ENCODE results near the gene MAPK7.

MAPK7 gene

DNA sequence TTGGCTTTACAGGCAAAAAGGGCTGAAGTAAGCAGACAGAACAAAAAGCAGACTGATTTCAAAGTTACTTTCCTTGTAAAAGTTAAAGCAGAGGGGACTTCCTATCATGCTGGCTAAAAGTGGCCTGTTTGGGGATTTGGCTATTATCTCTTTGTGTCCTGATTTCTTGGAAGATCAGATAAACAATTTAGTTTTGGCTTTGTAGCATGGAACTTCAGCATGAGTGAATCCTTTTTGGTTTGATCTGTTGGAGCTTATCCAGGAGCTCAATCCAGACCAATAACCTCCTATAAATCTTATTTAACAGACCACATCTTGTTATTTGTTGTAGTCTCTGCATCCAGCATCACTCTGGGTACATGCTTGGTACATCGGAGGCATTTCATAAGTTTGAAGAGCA is 23.9 kb downstream of the MAPK7 start:
- DNase-seq: no peak

DNA sequence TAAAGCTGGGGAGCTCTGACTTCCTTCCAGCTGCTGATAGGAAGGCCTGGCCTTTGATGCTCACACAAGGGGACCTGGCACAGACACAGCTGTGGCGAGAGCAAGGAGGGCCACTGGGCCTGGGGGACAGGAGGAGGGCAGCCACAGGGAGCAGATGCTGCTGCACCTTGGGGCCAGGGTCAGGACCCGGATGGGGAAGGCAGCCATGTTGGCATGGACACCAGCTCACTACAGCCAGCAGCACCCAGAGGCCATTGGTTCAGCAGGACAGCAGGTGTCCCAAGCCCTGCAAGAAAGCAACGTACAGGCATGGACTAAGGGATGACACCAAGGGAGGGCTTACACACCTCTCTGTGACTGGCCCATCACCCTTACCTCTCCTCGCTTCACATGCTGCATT is 24.7 kb downstream of the MAPK7 start:
- no peak for DNase-seq

DNA sequence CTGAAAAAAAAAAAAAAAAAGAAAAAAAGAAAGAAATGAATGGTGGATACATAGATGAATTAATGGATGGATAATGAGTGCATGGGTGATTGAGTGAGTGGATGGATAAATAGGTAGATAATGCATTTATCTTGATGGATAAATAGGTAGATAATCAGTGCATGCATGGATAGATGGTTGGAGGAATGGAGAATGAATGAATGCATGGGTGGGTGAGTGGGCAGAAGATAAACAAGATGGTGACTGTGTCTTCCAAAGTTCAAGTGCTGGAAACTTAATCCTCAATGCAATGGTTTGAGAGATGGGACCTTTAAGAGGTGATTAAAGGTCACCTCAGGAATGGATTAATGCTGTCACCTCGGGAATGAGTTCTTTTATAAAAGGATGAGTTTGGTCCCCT is 26.0 kb downstream of the MAPK7 start:
- DNase-seq: no peak

DNA sequence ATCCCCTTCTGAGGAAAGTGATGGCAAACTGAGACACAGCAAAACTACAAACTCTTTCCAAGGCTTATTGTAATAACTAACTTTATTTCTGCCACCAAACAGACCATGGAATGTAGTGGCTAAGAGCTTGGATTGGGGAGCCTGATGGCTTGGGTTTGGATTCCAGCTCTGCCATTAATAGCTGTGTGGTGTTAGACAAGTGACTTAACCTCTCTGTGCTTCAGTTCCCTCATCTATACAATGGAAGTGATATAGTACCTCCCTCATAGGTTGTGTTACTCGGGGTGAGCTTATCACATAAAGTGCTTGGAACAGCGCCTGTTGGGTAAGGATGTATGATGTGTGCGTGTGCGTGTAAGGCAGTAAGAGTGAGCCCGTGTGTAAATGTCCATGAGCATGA is 26.8 kb downstream of the MAPK7 start:
- DNase-seq: no peak

DNA sequence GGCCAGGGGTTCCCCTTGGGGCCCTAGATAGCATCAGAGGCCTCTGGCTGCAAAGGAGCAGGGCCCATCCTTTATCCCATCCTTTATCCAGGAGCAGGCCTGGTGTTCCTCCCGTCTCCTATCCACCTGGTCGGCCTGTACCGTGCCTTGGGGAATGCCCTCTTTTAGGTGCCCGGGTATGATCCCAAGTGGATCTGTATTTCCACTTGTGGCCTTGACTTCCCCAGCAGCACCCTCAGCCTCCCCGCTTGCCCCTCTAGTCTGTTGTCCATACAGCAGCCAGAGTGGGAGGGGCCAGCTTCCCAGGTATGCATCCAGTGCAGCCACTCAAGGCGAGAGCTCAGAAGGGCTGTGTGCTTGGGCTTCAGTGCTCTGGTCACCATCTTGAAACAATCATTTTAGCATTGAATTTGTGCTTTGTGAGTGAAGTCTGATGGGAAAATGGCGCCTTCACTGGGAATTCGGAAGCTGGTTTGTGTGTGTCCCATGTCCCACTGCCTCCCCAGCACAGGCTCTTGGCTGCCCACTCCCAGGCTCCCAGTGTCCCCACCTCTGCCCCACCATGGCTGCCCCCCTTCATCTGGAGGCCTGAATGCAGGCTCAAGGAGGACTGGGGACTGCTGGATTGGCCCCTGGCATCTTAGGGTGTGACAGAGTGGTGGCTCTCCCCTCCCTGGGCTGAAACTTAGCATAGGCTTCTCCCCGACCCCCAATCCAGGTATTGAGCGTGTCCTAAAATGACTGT is 29.5 kb downstream of the MAPK7 start:
- DNase-seq: no peak

DNA sequence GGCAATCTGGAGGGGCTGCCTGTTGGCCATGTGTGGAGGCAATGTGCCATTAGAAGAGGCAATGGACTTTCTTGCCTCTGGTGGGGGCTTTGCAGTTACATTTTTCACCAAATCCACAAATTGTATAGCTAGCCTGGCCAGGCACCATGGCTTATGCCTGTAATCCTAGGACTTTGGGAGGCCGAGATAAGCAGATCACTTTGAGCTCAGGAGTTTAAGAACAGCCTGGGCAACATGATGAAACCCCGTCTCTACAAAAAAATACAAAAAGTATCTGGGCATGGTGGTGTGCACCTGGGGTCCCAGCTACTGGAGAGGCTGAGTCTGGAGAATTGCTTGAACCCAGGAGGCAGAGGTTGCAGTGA is 30.0 kb downstream of the MAPK7 start:
- no peak for DNase-seq

DNA sequence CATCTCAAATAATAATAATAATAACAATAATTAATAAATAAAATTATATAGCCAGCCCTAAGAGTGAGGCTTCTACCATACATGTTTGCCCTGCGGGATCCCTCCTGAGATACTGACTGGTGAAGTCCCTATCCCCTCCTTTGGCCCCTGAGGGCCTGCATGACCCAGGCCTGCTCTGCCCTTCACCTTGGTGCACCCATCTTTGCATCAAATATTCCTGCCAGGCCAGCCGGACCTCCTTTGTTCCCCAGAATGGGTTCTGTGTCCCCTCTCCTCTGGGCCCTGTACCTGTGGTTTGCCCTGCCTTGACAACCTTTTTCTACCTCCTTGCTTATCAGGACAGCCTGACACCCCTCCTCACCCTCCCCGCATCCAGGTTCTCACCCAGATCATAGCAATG is 30.8 kb downstream of the MAPK7 start:
- no peak for DNase-seq

DNA sequence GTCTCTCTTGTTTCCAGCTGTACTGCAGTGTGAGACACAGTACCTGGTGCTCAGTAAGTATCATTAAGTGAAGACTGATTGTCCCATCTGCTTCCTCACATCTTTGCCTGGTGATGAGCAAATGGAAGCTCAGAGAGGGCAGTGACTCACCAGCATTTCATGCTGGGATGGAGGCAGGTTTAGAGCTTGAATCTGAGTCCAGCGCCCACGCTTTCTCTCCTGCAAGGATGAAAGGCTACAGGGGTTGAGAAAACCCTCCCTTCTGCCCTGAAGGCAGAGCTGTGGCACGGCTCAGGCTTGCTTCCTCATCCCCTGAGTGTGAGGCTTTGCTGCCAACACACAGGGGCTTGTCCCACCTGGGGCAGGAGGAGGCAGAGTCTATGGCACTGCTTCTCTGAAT is 31.2 kb downstream of the MAPK7 start:
- no peak for DNase-seq

DNA sequence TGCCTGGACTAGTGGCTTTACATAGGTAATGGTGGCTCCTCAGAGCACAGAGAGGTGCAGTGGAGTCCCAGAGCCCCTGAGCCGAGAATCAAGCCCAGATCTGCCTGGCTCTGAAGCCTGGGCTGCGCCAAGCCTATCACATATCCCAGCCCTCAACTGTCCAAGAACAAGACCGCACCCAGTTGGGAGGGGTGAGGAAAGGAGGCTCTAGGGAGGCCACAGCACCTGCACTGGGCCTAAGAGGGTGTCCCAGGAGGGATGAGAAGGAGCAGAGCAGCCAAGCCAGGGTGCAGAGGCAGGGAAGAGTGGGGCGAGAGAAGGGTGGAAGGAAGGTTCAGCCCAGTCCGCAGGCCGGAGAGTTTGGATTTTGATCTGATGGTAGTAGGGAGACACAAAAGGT is 31.8 kb downstream of the MAPK7 start:
- no peak for DNase-seq

DNA sequence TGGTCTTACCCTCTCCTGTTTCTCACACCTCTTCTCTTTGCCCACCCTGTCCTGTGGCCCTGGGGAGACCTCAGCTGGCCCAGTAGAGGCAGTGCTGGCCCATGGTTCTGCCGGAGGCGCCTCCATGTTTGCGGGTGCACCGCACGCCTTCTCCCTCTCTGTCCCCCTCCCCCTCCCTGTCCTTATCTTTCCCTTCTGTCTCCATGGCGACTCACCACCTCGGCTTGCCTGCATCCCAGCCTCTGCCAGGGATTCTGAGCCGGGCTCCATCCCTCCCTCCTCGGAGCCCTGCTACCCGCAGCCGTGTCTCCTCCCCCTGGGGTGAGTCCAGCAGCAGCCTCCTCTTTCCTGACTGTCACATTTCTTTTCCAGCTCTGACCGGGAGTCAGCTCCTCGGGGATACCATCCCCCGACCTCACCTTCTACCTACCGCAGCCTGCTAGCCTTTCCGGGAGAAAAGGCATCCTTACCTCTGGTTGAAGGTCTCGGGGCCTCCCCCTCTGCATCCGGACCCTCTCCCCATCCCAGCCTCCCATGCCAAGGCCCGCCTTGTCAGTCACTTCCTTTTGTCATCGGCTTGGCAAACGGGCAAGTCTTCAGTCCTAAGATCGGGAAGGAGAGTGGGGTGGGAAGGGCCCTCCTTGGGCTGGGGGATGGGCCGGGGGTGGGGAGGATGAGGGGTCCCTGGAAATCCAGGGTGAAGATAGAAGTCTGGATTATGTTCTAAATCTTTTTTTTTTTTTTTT is 32.8 kb downstream of the MAPK7 start, which contains the start of gene RNF112:
Gene RNF112 (plus strand): TSS at position 358 of the 746 bp plus-strand sequence. CDS start 177 bp downstream, at position 535.
- no peak for DNase-seq

DNA sequence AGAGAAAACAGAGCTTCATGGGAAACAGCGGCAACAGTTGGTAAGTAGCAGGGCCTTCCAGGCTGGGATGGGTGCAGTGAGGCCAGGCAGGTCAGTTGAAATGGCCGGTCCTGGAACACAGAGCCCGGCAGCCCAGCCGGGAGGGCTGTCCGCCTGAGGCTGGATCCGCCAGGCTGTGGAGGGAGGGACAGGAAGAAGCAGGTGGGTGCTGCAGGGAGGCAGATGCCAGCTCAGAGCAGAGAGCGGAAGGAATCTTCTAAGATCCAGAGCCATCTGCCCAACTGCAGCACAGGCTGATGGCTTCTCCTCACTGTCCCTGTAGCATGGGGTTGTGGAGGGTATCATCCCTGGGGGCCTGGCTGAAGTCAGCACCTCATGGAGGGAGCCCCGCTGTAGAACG is 33.3 kb downstream of the MAPK7 start:
- DNase-seq: no peak

DNA sequence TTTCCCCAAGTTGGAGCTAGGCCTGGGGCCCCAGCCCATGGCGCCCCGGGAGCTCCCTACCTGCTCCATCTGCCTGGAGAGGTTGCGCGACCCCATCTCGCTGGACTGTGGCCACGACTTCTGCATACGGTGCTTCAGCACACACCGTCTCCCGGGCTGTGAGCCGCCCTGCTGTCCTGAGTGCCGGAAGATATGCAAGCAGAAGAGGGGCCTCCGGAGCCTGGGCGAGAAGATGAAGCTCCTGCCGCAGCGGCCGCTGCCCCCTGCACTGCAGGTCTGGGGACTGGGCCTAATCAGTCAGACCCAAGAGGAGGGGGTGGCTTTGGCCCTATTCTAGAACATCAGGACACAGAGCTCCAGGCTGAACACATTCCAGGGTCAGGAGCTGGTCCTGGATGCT is 34.2 kb downstream of the MAPK7 start:
- no peak for DNase-seq

DNA sequence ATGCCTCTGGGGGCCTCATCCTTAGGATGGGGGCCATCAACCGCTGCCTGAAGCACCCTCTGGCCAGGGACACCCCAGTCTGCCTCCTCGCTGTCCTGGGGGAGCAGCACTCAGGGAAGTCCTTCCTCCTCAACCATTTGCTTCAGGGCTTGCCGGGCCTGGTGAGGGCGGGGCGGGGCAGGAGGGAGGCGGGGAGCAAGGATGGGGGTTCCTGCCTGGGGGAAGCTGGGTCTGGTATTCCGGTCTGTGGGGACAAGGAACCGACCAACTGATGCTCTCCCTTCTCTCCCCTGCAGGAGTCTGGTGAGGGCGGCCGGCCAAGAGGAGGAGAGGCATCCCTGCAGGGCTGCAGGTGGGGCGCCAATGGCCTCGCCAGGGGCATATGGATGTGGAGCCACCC is 34.7 kb downstream of the MAPK7 start:
- DNase-seq: no peak

DNA sequence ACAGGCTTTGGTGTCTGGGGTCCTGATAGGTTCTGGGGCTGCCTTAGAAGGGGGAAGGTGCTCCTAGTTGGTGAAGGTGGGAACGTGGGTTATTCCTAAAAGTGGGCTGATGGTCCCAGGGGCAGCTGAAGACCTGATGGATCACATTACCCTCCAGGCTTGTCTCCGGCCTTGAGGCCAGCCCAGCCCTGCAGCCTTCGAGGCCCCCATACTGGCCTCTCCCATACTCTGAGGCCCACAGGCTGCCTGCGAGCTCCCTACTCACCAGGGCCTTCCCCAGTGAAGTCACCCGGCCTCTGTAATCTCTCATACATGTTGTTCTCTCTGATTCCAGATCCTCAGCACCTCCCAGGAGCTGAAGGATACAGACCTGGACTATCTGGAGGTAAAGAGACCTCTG is 35.5 kb downstream of the MAPK7 start:
- DNase-seq: no peak

DNA sequence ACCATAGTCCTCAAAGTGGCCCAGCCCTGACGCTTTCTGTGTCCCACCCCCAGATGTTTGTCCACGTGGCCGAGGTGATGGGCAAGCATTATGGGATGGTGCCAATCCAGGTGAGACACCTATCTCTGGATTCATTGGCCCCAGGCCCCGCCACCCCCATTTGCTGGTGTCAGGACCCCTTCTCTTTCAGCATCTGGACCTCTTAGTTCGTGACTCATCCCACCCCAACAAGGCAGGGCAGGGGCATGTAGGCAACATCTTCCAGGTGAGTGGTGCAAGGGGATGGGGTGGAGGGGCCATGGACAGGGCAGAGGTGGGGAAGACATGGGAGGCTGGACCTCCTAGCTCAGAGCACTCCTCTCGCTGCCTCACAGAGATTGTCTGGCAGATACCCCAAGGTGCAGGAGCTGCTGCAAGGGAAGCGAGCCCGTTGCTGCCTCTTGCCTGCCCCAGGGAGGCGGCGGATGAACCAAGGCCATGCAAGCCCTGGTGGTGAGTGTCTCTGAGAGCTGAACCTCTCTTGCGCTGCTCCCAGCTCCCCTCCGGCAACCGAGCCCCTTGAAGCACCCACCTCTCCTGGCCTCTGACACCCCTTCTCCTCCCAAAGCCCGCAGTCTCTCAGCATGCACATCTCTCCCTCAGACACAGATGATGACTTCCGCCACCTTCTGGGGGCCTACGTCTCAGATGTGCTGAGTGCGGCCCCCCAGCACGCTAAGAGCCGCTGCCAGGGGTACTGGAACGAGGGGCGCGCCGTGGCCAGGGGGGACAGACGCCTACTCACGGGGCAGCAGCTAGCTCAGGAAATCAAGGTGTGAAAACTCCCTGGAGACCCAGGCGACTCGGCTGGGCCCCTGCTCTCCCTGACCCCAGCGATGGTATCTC is 36.3 kb downstream of the MAPK7 start:
- DNase-seq: no peak

DNA sequence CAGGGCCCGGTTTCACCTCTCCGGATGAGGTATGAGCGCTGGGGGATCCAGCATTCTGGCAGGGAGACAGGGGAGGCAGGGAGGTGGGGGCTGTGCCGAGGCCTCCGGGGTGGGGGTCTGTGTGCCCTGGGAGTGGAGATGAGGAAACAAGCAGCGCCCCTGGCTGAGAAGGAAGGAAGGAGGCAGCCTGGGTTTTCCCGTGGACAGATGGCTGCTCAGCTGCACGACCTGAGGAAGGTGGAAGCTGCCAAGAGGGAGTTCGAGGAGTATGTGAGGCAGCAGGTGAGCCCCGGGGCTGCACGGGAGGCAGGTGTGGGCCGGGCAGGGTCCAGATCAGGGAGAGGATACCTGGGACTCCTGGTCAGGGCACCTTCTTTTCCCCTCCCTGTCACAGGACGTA is 37.0 kb downstream of the MAPK7 start:
- no peak for DNase-seq

DNA sequence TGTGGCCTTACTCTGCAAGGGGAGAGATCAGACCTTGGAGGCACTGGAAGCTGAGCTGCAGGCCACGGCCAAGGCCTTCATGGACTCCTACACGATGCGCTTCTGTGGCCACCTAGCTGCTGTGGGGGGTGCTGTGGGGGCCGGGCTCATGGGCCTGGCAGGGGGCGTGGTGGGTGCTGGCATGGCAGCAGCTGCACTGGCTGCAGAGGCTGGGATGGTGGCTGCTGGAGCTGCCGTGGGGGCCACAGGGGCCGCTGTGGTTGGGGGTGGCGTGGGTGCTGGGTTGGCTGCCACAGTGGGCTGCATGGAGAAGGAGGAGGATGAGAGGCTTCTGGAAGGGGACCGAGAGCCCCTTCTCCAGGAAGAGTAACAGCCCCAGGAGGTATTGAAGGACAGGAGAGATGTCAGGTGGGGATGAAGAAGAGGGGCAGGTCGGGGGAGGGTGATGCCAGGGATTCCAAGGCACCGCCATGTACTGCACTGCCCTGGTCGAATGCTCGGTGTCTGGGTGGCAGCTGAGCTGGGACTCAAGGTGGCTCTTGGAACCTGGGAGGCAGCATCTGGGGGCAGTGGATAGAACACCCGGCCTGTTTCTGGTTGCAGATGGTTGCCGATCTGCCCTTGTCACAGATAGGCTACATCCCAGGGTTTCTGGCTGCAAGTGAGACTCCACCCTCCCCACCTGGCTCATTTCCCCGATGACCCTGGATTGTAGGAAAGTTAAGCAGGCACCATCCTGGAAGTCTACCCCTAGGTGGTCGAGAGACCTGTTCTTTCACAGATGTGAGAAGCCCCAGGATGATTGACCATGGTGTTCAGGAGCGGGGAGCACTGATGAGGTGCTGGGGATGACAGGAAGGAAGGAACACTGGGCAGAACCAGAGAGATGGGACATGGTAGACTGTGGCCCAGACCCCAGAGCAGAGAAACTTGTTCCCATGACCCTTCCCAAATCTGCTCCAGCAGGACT is 37.8 kb downstream of the MAPK7 start:
- no peak for DNase-seq

DNA sequence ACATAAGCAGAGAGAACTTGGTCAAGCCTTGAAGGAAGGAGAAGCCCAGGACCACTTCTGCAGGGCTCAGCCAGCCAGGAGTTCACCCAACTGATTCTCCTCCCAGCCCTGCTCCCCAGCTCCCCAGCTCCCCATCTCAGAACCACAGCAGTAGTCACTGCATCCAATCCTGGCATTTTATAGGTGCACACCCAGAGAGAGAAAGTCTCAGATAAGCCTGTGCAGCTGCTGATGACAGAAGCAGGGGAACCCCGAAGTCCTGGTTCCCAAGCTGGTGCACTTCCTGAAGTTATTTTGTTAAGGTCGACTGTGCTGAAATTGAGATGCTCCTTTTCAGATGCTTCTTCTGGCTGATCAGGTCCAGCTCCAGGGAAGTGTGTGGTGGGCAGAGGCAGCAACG is 39.3 kb downstream of the MAPK7 start:
- DNase-seq: no peak

DNA sequence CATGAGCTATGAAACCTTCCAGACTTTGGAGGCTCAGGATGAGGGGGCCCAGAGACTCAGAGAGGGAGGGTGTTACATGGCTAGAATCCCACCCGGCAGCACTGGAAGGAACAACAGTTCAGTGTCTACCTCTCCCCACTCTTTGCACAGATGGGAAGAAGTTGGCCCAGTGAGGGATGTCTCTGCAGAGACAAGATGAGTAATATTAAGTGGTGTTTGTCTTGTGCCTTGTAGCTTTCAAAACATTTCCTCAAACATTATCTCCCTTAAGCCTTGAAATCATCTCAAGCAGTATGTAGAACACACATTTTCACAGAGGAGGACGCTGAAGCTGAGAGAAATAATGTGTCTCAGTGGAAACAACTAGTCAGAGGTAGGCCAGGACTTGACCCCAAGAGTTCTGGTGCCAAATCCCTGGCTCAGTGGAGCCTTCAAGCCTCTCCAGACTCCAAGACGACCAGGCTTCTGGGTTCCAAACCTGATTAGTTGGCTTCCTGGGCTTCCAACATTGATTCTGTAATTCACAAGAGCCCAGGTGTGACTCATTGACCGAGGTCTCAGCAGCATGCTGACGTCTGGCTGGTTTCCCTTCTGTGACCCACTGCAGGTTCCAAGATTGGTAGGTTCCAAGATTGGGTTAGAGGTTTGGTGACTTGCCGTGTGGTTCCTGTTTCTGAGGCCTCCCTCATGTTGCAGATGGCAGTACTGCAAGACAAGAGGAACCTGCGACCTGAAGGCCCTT is 40.1 kb downstream of the MAPK7 start:
- no peak for DNase-seq

DNA sequence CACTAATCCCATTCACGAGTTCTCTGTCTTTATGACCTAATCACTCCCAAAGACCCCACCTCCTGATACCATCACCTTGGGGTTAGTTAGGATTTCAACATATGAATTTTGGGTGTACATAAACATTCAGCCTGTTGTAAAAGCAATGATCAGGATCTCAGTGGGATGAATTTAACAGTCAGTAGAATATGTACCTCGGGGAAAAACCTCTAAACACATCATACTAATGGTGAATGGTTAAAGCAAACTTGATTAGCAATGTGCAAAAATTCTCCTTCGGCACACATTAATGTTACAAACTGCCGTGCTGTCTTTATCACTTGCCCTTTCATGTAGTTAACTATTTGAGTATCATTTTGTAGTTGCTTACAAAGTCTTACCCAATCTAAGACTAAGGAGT is 42.9 kb downstream of the MAPK7 start:
- no peak for DNase-seq

DNA sequence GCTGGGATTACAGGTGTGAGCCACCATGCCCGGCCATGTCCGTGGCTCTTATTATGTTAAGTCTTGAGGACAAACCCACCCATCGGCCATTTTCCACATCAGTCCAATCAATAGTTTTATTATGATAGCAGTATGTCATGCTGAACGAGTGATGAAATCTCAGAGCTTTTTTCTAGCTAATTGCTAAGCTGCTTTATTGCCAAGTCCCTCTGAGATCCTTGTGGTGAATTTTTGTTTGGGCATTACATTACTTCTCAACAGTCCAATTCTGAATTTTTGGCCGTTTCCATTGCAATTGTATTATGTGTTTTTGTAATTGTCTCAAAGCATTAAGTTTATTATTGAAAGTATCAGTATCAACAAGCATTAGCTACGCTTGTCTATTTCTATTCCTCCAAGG is 43.6 kb downstream of the MAPK7 start:
- DNase-seq: no peak
